Activated CD8-positive, alpha-beta memory T cell treated with anti-CD3 and anti-CD28 coated beads for 4 hours (primary cell): ENCODE results near the gene MRPL55.

Source experiments
- DNase-seq, 2 donors: peaks; one replicate each; pipeline ENCODE4 v3.0.0-alpha.2; 2020; ENCODE audit warnings: low read depth in 2 of 2

The MRPL55 gene

GRCh38 chr1:228101614-228101993 is 7.5 kb downstream of the MRPL55 start:
- DNase-seq = no peak

- DNase-seq = no peak
These were observed 8.1 kb downstream of the MRPL55 start for GRCh38 chr1:228100822-228101613.

GRCh38 chr1:228099331-228099732 is 9.8 kb downstream of the MRPL55 start:
- no peak for DNase-seq

- no peak for DNase-seq
These were observed 10.7 kb downstream of the MRPL55 start for GRCh38 chr1:228098323-228098931.

- no peak for DNase-seq
These were observed 11.6 kb downstream of the MRPL55 start for GRCh38 chr1:228097333-228098081.

- no peak for DNase-seq
These were observed 12.4 kb downstream of the MRPL55 start for GRCh38 chr1:228096416-228097332.

- no peak for DNase-seq
These were observed 13.2 kb downstream of the MRPL55 start for GRCh38 chr1:228095938-228096337.

GRCh38 chr1:228095161-228095560 is 13.9 kb downstream of the MRPL55 start:
- no peak for DNase-seq

- DNase-seq = no peak
These were observed 14.6 kb downstream of the MRPL55 start for GRCh38 chr1:228094432-228095016.

GRCh38 chr1:228093050-228093906 is 15.8 kb downstream of the MRPL55 start:
- no peak for DNase-seq

GRCh38 chr1:228092342-228093049 is 16.6 kb downstream of the MRPL55 start:
- DNase-seq = no peak

GRCh38 chr1:228091084-228091483 is 18.0 kb downstream of the MRPL55 start:
- DNase-seq = no peak

GRCh38 chr1:228090613-228091081 is 18.5 kb downstream of the MRPL55 start:
- no peak for DNase-seq

GRCh38 chr1:228089519-228090380 is 19.3 kb downstream of the MRPL55 start:
- no peak for DNase-seq

GRCh38 chr1:228088586-228089498 is 20.3 kb downstream of the MRPL55 start:
- no peak for DNase-seq

GRCh38 chr1:228087771-228088251 is 21.3 kb downstream of the MRPL55 start:
- DNase-seq = no peak

- DNase-seq = no peak
These were observed 23.7 kb downstream of the MRPL55 start for GRCh38 chr1:228085287-228085951.
